Endothelial cell of umbilical vein (primary cell): ENCODE results near the gene CPT1A. TPM values are rescaled to one million over a fixed set of nuclear protein-coding genes. Genes with fewer than 3 reads are reported as not detected.

Source experiments
- BruUV-seq: library from RNA; stranded (reverse); fragments of 400-500 nt; replicated peaks from 2 replicates; lab custom pipeline; 2021; lab: Mats Ljungman, UMichigan
- CTCF ChIA-PET: fragments of 300-600, 350-600 bp; sonication (Branson Sonifier 250); formaldehyde crosslinking; loops from one replicate; lab custom pipeline; 2021; ENCODE audit warnings: antibody characterized with exemption, inconsistent platforms; lab: Charles Lee
- POLR2A ChIA-PET: fragments of 300-600, 350-600 bp; sonication (Branson Sonifier 250); formaldehyde crosslinking; loops from one replicate; lab custom pipeline; 2021; ENCODE audit warnings: antibody characterized with exemption, inconsistent platforms; lab: Charles Lee
- DNase-seq: peaks from one replicate; pipeline ENCODE4 v3.0.0-alpha.2; 2011; ENCODE audit warnings: low read depth, low spot score
- FAIRE-seq: peaks from 2 replicates; lab custom pipeline; 2011; peaks lifted over from hg19 to GRCh38; lab: Jason Lieb, UNC
- H2AFZ ChIP-seq: 2 replicates; pipeline ENCODE4 v1.6.0; 2012; ENCODE audit warnings: low read depth, low read length, control low read depth, inconsistent platforms
- H3K27ac ChIP-seq: 2 replicates; pipeline ENCODE4 v1.5.1; 2011; ENCODE audit warnings: low read depth, mild to moderate bottlenecking, control low read depth, low read length, moderate library complexity; ENCODE audit not compliant: insufficient read depth
- H3K27me3 ChIP-seq, 2 experiments: 2 replicates each; pipeline versions ENCODE4 v1.6.0 to v1.6.1; 2011; ENCODE audit warnings: low read length in 2 of 2, mixed read lengths in 1 of 2; ENCODE audit not compliant: control insufficient read depth in 2 of 2, insufficient read depth in 2 of 2
- H3K36me3 ChIP-seq, 2 experiments: 2 replicates in 1 of 2; 3 replicates in 1 of 2; pipeline ENCODE4 v1.5.1; 2011; ENCODE audit warnings: low read length in 2 of 2, mild to moderate bottlenecking in 1 of 2, moderate library complexity in 1 of 2; ENCODE audit not compliant: control insufficient read depth in 2 of 2, insufficient read depth in 2 of 2; ENCODE audit errors: extremely low read depth in 1 of 2
- H3K4me1 ChIP-seq: 3 replicates; pipeline ENCODE4 v1.5.1; 2011; ENCODE audit warnings: mild to moderate bottlenecking, low read length; ENCODE audit not compliant: control insufficient read depth, insufficient read depth; ENCODE audit errors: extremely low read depth
- H3K4me2 ChIP-seq: 2 replicates; pipeline ENCODE4 v1.6.1; 2011; ENCODE audit warnings: low read length, control low read depth, mixed read lengths; ENCODE audit not compliant: insufficient read depth
- H3K4me3 ChIP-seq, 3 experiments: fragments of 200-600 bp in 1 of 3; sonication (generic), shearing (Covaris generic) in 1 of 3; replicated peaks in 1 of 3; 2 replicates each; pipeline ENCODE4 v1.5.1; 2011 to 2016; ENCODE audit warnings: control low read depth in 3 of 3, low read length in 3 of 3, mild to moderate bottlenecking in 2 of 3, inconsistent platforms in 1 of 3, low read depth in 1 of 3, moderate library complexity in 1 of 3; ENCODE audit not compliant: insufficient read depth in 1 of 3
- H3K79me2 ChIP-seq: 2 replicates; pipeline ENCODE4 v1.6.0; 2012; ENCODE audit warnings: low read length, inconsistent platforms; ENCODE audit not compliant: control insufficient read depth, insufficient read depth
- H3K9ac ChIP-seq: replicated peaks from 2 replicates; pipeline ENCODE3; 2011; ENCODE audit warnings: low read length, control low read depth; ENCODE audit not compliant: insufficient read depth; ENCODE audit errors: extremely low read depth
- H3K9me1 ChIP-seq: replicated peaks from 3 replicates; pipeline ENCODE4 v1.6.0; 2011; ENCODE audit warnings: mild to moderate bottlenecking, low read length; ENCODE audit not compliant: control insufficient read depth, insufficient read depth; ENCODE audit errors: extremely low read depth
- H3K9me3 ChIP-seq: replicated peaks from 2 replicates; pipeline ENCODE4 v1.5.1; 2012; ENCODE audit warnings: low read length, inconsistent platforms; ENCODE audit not compliant: control insufficient read depth, insufficient read depth
- H4K20me1 ChIP-seq: replicated peaks from 2 replicates; pipeline ENCODE3; 2011; ENCODE audit warnings: mild to moderate bottlenecking, low read length; ENCODE audit not compliant: control insufficient read depth, insufficient read depth; ENCODE audit errors: extremely low read depth
- EZH2 ChIP-seq: IDR thresholded peaks from 2 replicates; pipeline ENCODE4 v1.6.1; 2012; ENCODE audit warnings: borderline replicate concordance, low read depth, mild to moderate bottlenecking, moderate library complexity, low read length, inconsistent platforms; ENCODE audit not compliant: severe bottlenecking
- FOS ChIP-seq: IDR thresholded peaks from 2 replicates; pipeline ENCODE4 v1.6.1; 2011; ENCODE audit warnings: mild to moderate bottlenecking, low read length, moderate library complexity, borderline replicate concordance; ENCODE audit not compliant: insufficient read depth
- GATA2 ChIP-seq: IDR thresholded peaks from 2 replicates; pipeline ENCODE4 v1.7.0; 2011; ENCODE audit warnings: low read depth, mild to moderate bottlenecking, moderate library complexity, mixed read lengths, low read length; ENCODE audit not compliant: insufficient read length, insufficient read depth
- JUN ChIP-seq: IDR thresholded peaks from 2 replicates; pipeline ENCODE4 v1.6.1; 2011; ENCODE audit warnings: borderline replicate concordance, low read depth; ENCODE audit not compliant: insufficient read length, insufficient read depth
- MYC ChIP-seq: IDR thresholded peaks from one replicate; pipeline ENCODE4 v1.6.1; 2011; ENCODE audit warnings: mild to moderate bottlenecking, low read depth, low read length
- POLR2A ChIP-seq: IDR thresholded peaks from 2 replicates; pipeline ENCODE4 v1.6.1; 2012; ENCODE audit warnings: low read depth, mild to moderate bottlenecking, control low read depth, low read length
- POLR2AphosphoS5 ChIP-seq: IDR thresholded peaks from 2 replicates; pipeline ENCODE4 v1.6.1; 2012; ENCODE audit warnings: low read depth, mild to moderate bottlenecking, control low read depth, low read length, moderate library complexity; ENCODE audit not compliant: insufficient read depth
- dilution Hi-C: fragments of 300-500 bp; cut with MboI; formaldehyde crosslinking; loops from one replicate; pipeline ENCODE4 v1.15.0; 2019; ENCODE audit warnings: low sequenced_read_pairs; ENCODE audit not compliant: extremely low pct_ligation_motif_present
- intact Hi-C: fragments of 100-400 bp; cut with micrococcal nuclease; formaldehyde crosslinking; loops from one replicate; pipeline ENCODE4 v1.10.0; 2022
- polyA plus RNA-seq, 4 experiments: library from polyadenylated mRNA; depleted of rRNA in 3 of 4; stranded (reverse) in 3 of 4; unstranded in 1 of 4; fragments of >200 nt; gene quantifications; 2 replicates each; pipeline versions ENCODE4 v1.2.1 to v1.2.3, GENCODE V29; 2011 to 2012; ENCODE audit warnings: missing spikeins in 1 of 4
- total RNA-seq: library from RNA; stranded (reverse); gene quantifications from 2 replicates; pipeline ENCODE4 v1.2.3, GENCODE V29; 2021
- TF ChIP-seq, protein P1 (sequence below): IDR thresholded peaks from 2 replicates; pipeline ENCODE4 v1.6.1; 2011; ENCODE audit not compliant: insufficient read depth, insufficient read length
- TF ChIP-seq, protein P2 (sequence below), 2 donors: IDR thresholded peaks; 1 replicate in 1 of 2; 2 replicates in 1 of 2; pipeline ENCODE4 v1.5.1; 2011; ENCODE audit warnings: low read length in 2 of 2, mild to moderate bottlenecking in 2 of 2, moderate library complexity in 2 of 2, control low read depth in 1 of 2, inconsistent platforms in 1 of 2, low read depth in 1 of 2; ENCODE audit not compliant: insufficient read depth in 1 of 2; ENCODE audit errors: extremely low read depth in 1 of 2

The CPT1A gene
- total and polyA plus RNA-seq, 2 donors (not counting 3 experiments of a cell fraction or from before 2014, with no cell fraction given), result 26.3 to 62.1 TPM

DNA sequence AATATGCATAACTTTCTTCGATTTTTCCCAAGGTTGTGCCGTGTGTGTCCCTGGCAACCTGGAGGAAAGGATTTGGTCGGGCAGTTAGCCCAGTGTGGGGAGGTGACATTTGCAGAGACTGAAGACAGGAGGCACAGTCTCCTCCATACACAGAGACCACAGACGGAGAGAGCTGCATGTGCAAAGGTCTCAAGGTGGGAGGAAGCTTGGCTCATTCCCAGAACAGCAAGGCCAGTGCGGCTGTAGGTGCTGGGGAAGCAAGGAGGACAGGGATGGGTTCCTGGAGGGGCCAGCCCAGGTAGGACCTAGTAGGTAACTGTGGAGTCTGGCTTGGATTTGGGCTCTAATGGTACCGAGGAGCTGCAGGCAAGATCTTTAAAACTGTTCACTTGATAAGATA lies 20.7 kb upstream of the CPT1A start:
- BruUV-seq, result no TSS peak
- CTCF ChIA-PET, result no interaction called here
- FAIRE-seq (no peak), DNase-seq (no peak)
- H3K9me3 ChIP-seq, result no peaks in the 10 kb centered on the region
- H2AFZ ChIP-seq, result no peak overlapping the region
- POLR2A ChIA-PET, result no interaction called here
- no peak overlapping the region for H3K9ac ChIP-seq
- no peak overlapping the region for H3K27ac ChIP-seq
- no peaks in the 10 kb centered on the region for H3K4me1 ChIP-seq
- H3K4me3 ChIP-seq, result no peak overlapping the region
- dilution Hi-C loops, result no loop called here
- intact Hi-C loops, result no loop called here
- no peaks in the 10 kb centered on the region for H4K20me1 ChIP-seq
- no peaks in the 10 kb centered on the region for H3K27me3 ChIP-seq
- TF ChIP-seq POLR2AphosphoS5 (no peak), GATA2 (no peak)
- H3K9me1 ChIP-seq, result no peaks in the 10 kb centered on the region
- no peak overlapping the region for H3K4me2 ChIP-seq
- no peaks in the 10 kb centered on the region for H3K79me2 ChIP-seq
- no peaks in the 10 kb centered on the region for H3K36me3 ChIP-seq

DNA sequence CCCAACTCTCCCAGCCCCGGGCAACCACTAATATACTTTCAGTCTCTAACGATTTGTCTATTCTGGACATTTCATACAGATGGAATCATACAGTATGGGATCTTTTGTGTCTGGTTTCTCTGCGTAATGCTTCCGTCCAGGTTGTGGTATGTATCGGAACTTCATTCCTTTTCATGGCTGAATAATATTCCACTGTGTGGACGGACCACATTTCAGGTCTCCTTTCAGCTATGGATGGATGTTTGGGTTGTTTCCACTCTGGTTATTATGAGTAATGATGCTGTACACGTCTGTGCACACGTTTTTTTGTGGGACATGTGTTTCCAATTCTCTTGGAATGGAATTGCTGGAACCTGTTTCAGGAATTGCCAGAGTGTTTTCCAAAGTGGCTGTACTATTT lies 17.4 kb upstream of the CPT1A start:
- Histone ChIP-seq H3K4me1 (peaks cover 12% of the 10 kb centered on the region), H3K79me2 (no peaks in the 10 kb centered on the region), H3K27me3 (peaks cover 4 to 5% of the 10 kb centered on the region in 2 experiments), H3K9me3 (no peaks in the 10 kb centered on the region), H3K9ac (no peak overlapping the region), H3K27ac (no peak overlapping the region), H3K4me2 (no peak overlapping the region), H3K36me3 (no peaks in the 10 kb centered on the region), H2AFZ (no peak overlapping the region), H4K20me1 (no peaks in the 10 kb centered on the region), H3K4me3 (no peak overlapping the region), H3K9me1 (no peaks in the 10 kb centered on the region)
- no TSS peak for BruUV-seq
- FAIRE-seq (no peak), DNase-seq (no peak)
- intact Hi-C loops (loop anchor here (5.0 kb wide), 1 partner anchor 33 kb away; no protein-coding TSS in a partner anchor), dilution Hi-C loops (no loop called here)
- no peak for TF ChIP-seq JUN
- TF ChIP-seq GATA2, result no peak
- TF ChIP-seq POLR2A, result no peak
- no peak for TF ChIP-seq FOS
- no peak for TF ChIP-seq EZH2
- TF ChIP-seq, protein P1, sequence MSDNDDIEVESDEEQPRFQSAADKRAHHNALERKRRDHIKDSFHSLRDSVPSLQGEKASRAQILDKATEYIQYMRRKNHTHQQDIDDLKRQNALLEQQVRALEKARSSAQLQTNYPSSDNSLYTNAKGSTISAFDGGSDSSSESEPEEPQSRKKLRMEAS, result no peak
- no peak for TF ChIP-seq MYC
- TF ChIP-seq, protein P2, sequence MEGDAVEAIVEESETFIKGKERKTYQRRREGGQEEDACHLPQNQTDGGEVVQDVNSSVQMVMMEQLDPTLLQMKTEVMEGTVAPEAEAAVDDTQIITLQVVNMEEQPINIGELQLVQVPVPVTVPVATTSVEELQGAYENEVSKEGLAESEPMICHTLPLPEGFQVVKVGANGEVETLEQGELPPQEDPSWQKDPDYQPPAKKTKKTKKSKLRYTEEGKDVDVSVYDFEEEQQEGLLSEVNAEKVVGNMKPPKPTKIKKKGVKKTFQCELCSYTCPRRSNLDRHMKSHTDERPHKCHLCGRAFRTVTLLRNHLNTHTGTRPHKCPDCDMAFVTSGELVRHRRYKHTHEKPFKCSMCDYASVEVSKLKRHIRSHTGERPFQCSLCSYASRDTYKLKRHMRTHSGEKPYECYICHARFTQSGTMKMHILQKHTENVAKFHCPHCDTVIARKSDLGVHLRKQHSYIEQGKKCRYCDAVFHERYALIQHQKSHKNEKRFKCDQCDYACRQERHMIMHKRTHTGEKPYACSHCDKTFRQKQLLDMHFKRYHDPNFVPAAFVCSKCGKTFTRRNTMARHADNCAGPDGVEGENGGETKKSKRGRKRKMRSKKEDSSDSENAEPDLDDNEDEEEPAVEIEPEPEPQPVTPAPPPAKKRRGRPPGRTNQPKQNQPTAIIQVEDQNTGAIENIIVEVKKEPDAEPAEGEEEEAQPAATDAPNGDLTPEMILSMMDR (IDR thresholded peaks at IDR 0.05; ENCODE audit: extremely low read depth in 1 of 2, insufficient read depth in 1 of 2, low read depth in 1 of 2, low read length in 2 of 2), result no peak
- TF ChIP-seq POLR2AphosphoS5, result no peak
- POLR2A ChIA-PET, result no interaction called here
- CTCF ChIA-PET, result no interaction called here
